Stimulated activated CD8-positive, alpha-beta memory T cell treated with anti-CD3 and anti-CD28 coated beads, Interleukin-12 subunit alpha, Interleukin-12 subunit beta, amount 100 ng/mL, for 24 hours (primary cell): Measurements from ENCODE around the gene MNT.
"Not testable (repeated sequence)": the region's sequence is repeated elsewhere in the genome, so short reads cannot be mapped to it uniquely, and the experiment has no call there.

Source experiments
- DNase-seq: peaks from one replicate; pipeline ENCODE4 v3.0.0-alpha.2; 2020; ENCODE audit errors: extremely low read depth

MNT gene

GRCh38 chr17:2400877-2401425 lies at the start of gene MNT:
Gene MNT, minus strand, starts transcription at chr17:2401060. Its CDS starts 348 bp downstream, at chr17:2400712.
- DNase-seq = peak; percentile 88

- no peak for DNase-seq
Observed at GRCh38 chr17:2450016-2450650, 49.3 kb upstream of the MNT start.

GRCh38 chr17:2449486-2449885 lies 48.6 kb upstream of the MNT start:
- DNase-seq = no peak

GRCh38 chr17:2447479-2447878 lies 46.6 kb upstream of the MNT start:
- not testable (repeated sequence) for DNase-seq

GRCh38 chr17:2445638-2446037 lies 44.8 kb upstream of the MNT start:
- DNase-seq = no peak

- DNase-seq = no peak
Observed at GRCh38 chr17:2444382-2444781, 43.5 kb upstream of the MNT start.

GRCh38 chr17:2442166-2442565 lies 41.3 kb upstream of the MNT start:
- DNase-seq = no peak

GRCh38 chr17:2440930-2441329 lies 40.1 kb upstream of the MNT start:
- DNase-seq = no peak

GRCh38 chr17:2439997-2440396 lies 39.1 kb upstream of the MNT start:
- not testable (repeated sequence) for DNase-seq

- DNase-seq = no peak
Observed at GRCh38 chr17:2438823-2439222, 38.0 kb upstream of the MNT start.

GRCh38 chr17:2436316-2436905 lies 35.6 kb upstream of the MNT start:
- no peak for DNase-seq

GRCh38 chr17:2435862-2436261 lies 35.0 kb upstream of the MNT start:
- DNase-seq = no peak

GRCh38 chr17:2435181-2435741 lies 34.4 kb upstream of the MNT start:
- no peak for DNase-seq

- no peak for DNase-seq
Observed at GRCh38 chr17:2433696-2434095, 32.8 kb upstream of the MNT start.

GRCh38 chr17:2427910-2428309 lies 27.1 kb upstream of the MNT start:
- no peak for DNase-seq

GRCh38 chr17:2427215-2427614 lies 26.4 kb upstream of the MNT start:
- no peak for DNase-seq

- DNase-seq = no peak
Observed at GRCh38 chr17:2423271-2423670, 22.4 kb upstream of the MNT start.

- DNase-seq = no peak
Observed at GRCh38 chr17:2421315-2422147, 20.7 kb upstream of the MNT start.

- DNase-seq = no peak
Observed at GRCh38 chr17:2420176-2420575, 19.3 kb upstream of the MNT start.

- DNase-seq = no peak
Observed at GRCh38 chr17:2419486-2419885, 18.6 kb upstream of the MNT start.

- DNase-seq = no peak
Observed at GRCh38 chr17:2418572-2418971, 17.7 kb upstream of the MNT start.

GRCh38 chr17:2416010-2416734 lies 15.3 kb upstream of the MNT start:
- DNase-seq = no peak
